ENCODE data around the gene KRT34.

GRCh38 chr17:41413353-41413957, 31.3 kb upstream of the KRT34 start:
- TF ChIP-seq TAF1 (IDR thresholded peaks at IDR 0.05; ENCODE audit: low read depth, low read length) (no peak), SPI1 (IDR thresholded peaks at IDR 0.05; ENCODE audit: low read depth, low read length) (no peak)
